Activated CD4-positive, alpha-beta T cell treated with anti-CD3 and anti-CD28 coated beads, Interleukin-2, amount 10 ng/mL, durations not matched to agents 7 days and 5 days (primary cell): ENCODE results near the gene SLC25A24. TPM values are rescaled to one million over a fixed set of nuclear protein-coding genes. Genes with fewer than 3 reads are reported as not detected.
"Not testable (repeated sequence)": the region's sequence is repeated elsewhere in the genome, so short reads cannot be mapped to it uniquely, and the experiment has no call there.

ENCODE experiments used
- CTCF ChIA-PET: fragments of 350-600 bp; sonication (Branson Sonifier 250); formaldehyde crosslinking; loops from one replicate; lab custom pipeline; 2021; ENCODE audit warnings: antibody characterized with exemption; lab: Charles Lee
- POLR2A ChIA-PET: fragments of 350-600 bp; sonication (Branson Sonifier 250); formaldehyde crosslinking; loops from one replicate; lab custom pipeline; 2021; ENCODE audit warnings: antibody characterized with exemption; lab: Charles Lee
- DNase-seq: peaks from one replicate; pipeline ENCODE4 v3.0.0-alpha.2; 2020
- H3K27ac Mint-ChIP-seq: one replicate; pipeline ENCODE4 v1.8.0; 2021; ENCODE audit warnings: mild to moderate bottlenecking, moderate library complexity, mixed read lengths
- H3K27me3 Mint-ChIP-seq: one replicate; pipeline ENCODE4 v1.8.0; 2021; ENCODE audit warnings: mixed read lengths
- H3K36me3 Mint-ChIP-seq: one replicate; pipeline ENCODE4 v1.8.0; 2021; ENCODE audit warnings: low read depth, mixed read lengths
- H3K4me1 Mint-ChIP-seq: one replicate; pipeline ENCODE4 v1.8.0; 2021; ENCODE audit warnings: mixed read lengths
- H3K4me3 Mint-ChIP-seq: one replicate; pipeline ENCODE4 v1.8.0; 2021; ENCODE audit warnings: mild to moderate bottlenecking, moderate library complexity, mixed read lengths
- H3K9me3 Mint-ChIP-seq: one replicate; pipeline ENCODE4 v1.8.0; 2021; ENCODE audit warnings: mixed read lengths
- total RNA-seq, 2 experiments: library from RNA; stranded (reverse); gene quantifications; one replicate each; pipeline ENCODE4 v1.2.3, GENCODE V29; 2021

Gene SLC25A24
- total RNA-seq, 2 experiments from 2014 or later: 30.5 to 32.1 TPM

DNA sequence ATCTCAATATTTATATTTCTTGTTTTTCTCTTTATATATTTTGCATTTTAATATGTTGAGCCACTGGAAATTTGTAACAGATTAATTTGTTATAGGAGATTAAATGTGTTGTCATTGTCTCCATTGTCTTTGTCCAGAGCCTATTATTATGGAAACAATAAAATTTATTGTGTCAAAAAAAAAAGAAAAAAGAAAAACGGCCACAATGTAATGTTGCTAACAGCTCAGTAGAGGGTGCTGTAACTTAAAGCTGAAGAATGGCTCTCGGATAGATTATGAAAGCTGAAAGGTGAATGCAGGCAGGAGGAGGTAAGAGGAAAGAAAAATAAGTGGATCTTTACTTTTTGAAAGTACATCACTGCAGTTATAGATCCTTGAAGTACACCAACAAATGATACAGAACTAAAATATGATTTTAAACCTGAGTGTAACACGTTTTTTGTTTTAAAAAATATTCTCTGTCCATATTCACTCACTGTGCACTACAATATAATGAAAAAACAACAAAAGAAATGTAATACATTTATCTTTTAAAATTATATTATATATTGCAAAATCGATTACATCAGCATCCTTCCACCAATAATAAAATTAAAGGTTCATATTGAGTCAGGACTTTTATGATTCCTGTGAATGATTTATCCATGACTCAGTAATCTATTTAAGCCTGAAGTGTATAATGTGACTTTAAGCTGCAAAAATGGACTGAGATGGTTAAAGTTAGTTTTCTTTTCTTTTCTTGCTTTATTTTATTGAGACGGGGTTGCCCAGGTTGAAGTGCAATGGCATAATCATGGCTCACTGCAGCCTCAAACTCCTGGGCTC lies 14.7 kb upstream of the SLC25A24 start:
- H3K9me3 Mint-ChIP-seq, H3K36me3 Mint-ChIP-seq, CTCF ChIA-PET, H3K4me1 Mint-ChIP-seq, H3K27ac Mint-ChIP-seq, H3K4me3 Mint-ChIP-seq, POLR2A ChIA-PET, DNase-seq: not testable (repeated sequence)
- peaks cover 27% of the 10 kb centered on the region for H3K27me3 Mint-ChIP-seq

DNA sequence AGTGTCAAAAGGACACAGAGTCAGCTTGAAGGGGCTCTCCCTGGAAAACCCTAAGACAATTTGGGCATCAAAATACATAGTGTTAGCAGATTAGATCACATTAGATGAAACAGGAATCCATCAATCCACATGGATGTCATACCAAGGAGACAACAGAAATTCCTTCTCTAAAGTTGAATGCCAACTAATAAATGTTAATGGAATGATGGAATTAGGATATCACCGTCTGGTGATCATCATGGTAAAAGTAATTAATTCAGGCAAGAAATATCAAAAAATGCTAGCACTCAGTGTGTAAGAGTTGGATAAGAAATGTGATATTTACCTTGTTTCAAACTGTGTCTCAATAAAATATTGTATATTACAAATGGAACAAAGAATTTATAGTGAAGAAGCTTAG lies 10.9 kb upstream of the SLC25A24 start:
- Mint-ChIP-seq H3K4me3 (no peak overlapping the region), H3K36me3 (no peaks in the 10 kb centered on the region), H3K27me3 (peaks cover 51% of the 10 kb centered on the region), H3K4me1 (peaks cover 8% of the 10 kb centered on the region), H3K27ac (no peak overlapping the region), H3K9me3 (no peaks in the 10 kb centered on the region)
- DNase-seq: no peak
- CTCF ChIA-PET: no interaction called here
- POLR2A ChIA-PET: no interaction called here

DNA sequence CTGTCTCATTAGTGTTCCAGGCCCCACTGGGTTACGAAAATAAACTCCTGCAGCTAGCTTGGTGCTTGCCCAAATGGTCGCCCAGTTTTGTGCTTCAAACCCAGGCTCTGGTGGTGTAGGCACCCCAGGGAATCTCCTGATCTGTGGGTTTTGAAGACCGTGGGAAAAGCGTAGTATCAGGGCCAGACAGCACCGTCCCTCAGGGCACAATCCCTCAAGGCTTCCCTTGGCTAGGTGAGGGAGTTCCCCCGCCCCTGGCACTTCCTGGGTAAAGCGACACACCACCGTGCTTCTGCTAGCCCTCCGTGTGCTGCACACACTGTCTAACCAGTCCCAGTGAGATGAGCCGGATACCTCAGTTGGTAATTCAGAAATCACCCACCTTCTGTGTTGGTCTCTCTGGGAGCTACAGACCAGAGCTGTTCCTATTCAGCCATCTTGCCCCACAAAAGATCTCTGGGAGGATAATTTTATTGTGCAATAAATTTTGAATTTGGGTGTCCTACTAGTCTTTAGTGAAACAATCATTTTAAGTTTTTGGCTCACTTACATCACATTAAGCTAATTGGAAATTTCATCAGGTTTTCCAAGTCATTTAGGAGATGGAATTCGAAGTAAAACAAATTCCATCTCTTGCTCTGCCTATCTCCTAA lies 9.4 kb upstream of the SLC25A24 start:
- ChIA-PET POLR2A (interaction anchor here (0.6 kb wide), 2 partner anchors 9 to 16 kb away, joined by 3 to 8 read pairs; partner anchors contain the start of gene SLC25A24), CTCF (no interaction called here)
- Mint-ChIP-seq H3K9me3 (peaks cover 2% of the 10 kb centered on the region), H3K4me3 (no peak overlapping the region), H3K27me3 (peaks cover 64% of the 10 kb centered on the region), H3K27ac (no peak overlapping the region), H3K36me3 (no peaks in the 10 kb centered on the region), H3K4me1 (peaks cover 8% of the 10 kb centered on the region)
- DNase-seq: no peak

DNA sequence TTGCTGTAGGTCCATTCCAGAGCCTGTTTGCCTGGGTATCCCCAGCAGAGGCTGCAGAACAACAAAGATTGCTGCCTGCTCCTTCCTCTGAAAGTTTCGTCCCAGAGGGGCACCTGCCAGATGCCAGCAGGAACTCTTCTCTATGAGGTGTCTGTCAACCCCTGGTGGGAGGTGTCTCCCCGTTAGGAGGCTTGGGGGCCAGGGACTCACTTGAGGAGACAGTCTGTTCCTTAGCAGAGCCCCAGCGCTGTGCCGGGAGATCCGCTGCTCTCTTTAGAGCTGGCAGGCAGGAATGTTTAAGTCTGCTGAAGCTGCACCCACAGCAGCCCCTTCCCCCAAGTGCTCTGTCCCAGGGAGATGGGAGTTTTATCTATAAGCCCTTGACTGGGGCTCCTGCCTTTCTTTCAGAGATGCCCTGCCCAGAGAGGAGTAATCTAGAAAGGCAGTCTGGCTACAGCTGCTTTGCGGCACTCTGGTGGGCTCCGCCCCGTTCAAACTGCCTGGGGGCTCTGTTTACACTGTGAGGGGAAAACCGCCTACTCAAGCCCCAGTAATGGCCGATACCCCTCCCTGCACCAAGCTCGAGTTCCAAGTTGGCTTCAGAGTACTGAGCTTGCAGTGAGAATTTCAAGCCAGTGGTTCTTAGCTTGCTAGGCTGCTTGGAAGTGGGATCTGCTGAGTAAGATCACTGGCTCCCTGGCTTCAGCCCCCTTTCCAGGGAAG lies 8.7 kb upstream of the SLC25A24 start:
- Mint-ChIP-seq H3K27ac (no peak overlapping the region), H3K4me1 (peaks cover 10% of the 10 kb centered on the region), H3K9me3 (peaks cover 2% of the 10 kb centered on the region), H3K27me3 (peaks cover 69% of the 10 kb centered on the region), H3K4me3 (no peak overlapping the region), H3K36me3 (peaks cover 4% of the 10 kb centered on the region)
- POLR2A ChIA-PET: interaction anchor here (0.6 kb wide), 2 partner anchors 9 to 17 kb away, joined by 3 to 8 read pairs; partner anchors contain the start of gene SLC25A24
- DNase-seq: no peak
- CTCF ChIA-PET: no interaction called here

DNA sequence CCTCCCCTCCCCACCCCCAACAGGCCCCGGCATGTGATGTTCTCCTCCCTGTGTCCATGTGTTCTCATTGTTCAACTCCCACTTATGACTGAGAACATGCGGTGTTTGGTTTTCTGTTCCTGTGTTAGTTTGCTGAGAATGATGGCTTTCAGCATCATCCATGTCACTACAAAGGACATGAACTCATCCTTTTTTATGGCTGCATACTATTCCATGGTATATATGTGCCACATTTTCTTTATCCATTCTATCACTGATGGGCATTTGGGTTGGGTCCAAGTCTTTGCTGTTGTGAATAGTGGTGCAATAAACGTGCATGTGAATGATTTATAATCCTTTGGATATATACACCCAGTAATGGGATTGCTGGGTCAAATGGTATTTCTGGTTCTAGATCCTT lies 3.4 kb upstream of the SLC25A24 start:
- H3K4me3 Mint-ChIP-seq, CTCF ChIA-PET, H3K9me3 Mint-ChIP-seq, POLR2A ChIA-PET, H3K27ac Mint-ChIP-seq, H3K36me3 Mint-ChIP-seq, DNase-seq: not testable (repeated sequence)
- peaks cover 24% of the 10 kb centered on the region for H3K4me1 Mint-ChIP-seq
- peaks cover 53% of the 10 kb centered on the region for H3K27me3 Mint-ChIP-seq

DNA sequence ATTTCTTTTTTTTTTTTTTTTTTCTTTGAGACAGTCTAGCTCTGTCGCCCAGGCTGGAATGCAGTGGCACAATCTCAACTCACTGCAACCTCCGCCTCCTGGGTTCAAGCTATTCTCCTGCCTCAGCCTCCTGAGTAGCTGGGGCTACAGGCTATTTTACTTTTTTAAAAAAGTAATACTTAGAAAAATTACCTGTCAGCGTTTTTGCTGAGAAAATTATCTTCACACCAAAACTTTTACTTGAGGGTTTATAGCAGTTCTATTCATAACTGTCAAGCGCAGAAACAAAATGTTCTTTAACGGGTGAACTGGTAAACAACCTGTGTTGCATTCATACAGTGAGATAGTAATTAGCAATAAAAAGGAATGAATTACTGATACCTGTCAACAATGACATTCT lies 1.5 kb upstream of the SLC25A24 start:
- H3K4me3 Mint-ChIP-seq: no peak overlapping the region

DNA sequence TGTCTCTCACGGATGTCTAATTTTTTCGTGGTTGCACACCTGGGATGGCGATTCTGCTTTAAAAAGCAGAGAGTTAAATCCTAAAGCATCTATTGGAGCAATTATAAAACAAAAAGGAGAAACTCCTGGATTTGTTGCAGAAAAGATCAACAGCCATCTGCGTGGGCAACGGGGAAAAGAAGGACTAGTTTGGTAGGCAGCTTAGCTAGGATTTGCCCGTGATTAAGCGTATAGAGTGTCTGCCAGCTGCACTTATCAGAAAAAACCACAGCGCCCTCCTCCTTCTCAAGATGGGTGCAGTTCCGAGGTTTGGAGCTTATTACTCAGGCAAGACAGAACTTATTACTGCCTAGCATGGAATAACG lies 526 bp upstream of the SLC25A24 start:
- peak overlapping the region; percentile 87 for H3K4me3 Mint-ChIP-seq
- H3K4me1 Mint-ChIP-seq: peaks cover 40% of the 10 kb centered on the region
- POLR2A ChIA-PET: interaction anchor here (0.6 kb wide), 1 partner anchor 9 kb away, joined by 3 read pairs; no protein-coding TSS in a partner anchor
- peaks cover 35% of the 10 kb centered on the region for H3K36me3 Mint-ChIP-seq
- H3K27ac Mint-ChIP-seq: peak overlapping the region; percentile 92
- CTCF ChIA-PET: interaction anchor here (1.2 to 1.7 kb wide), 3 partner anchors 75 to 359 kb away, joined by 3 to 6 read pairs (median 3); partner anchors contain the start of gene EEIG2
- DNase-seq: peak; percentile 56
- peaks cover 2% of the 10 kb centered on the region for H3K9me3 Mint-ChIP-seq
- H3K27me3 Mint-ChIP-seq: peaks cover 25% of the 10 kb centered on the region

More for the DNA sequence above, 1.5 kb upstream of the SLC25A24 start:
- Mint-ChIP-seq H3K4me1 (peaks cover 39% of the 10 kb centered on the region), H3K9me3 (peaks cover 2% of the 10 kb centered on the region), H3K36me3 (peaks cover 27% of the 10 kb centered on the region), H3K27ac (no peak overlapping the region), H3K27me3 (peaks cover 34% of the 10 kb centered on the region)
- ChIA-PET POLR2A (no interaction called here), CTCF (interaction anchor here (1.7 kb wide), 1 partner anchor 358 kb away, joined by 6 read pairs; the partner anchor contains the start of gene EEIG2)
- DNase-seq: no peak

DNA sequence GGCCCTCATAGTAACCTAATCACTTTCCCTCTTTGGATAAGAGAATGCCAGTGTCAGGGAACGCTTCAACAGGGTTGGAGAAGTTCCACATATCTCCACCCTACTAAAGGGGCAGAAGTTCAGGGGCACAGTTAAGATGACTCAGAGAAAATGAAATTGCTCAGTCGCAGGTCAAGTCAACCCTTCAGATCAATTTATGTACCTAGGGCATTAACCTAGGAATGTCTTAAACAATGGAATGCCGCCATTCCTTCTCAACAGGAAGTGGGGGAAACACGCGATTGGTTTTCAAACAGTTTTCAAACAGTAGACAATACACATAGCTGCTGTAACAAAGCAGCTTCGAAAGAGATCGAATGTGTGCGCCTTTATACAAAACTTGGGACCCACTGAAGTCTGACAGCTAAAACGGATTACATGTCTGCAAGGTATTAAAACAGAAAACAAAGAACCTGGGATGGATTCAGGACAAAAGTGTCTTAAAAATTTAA lies 897 bp downstream of the SLC25A24 start:
- ChIA-PET POLR2A (no interaction called here), CTCF (no interaction called here)
- Mint-ChIP-seq H3K27me3 (peaks cover 13% of the 10 kb centered on the region), H3K27ac (peak overlapping the region; percentile 89), H3K4me1 (peaks cover 40% of the 10 kb centered on the region), H3K9me3 (peaks cover 1% of the 10 kb centered on the region), H3K4me3 (peak overlapping the region; percentile 87), H3K36me3 (peaks cover 48% of the 10 kb centered on the region)
- no peak for DNase-seq

DNA sequence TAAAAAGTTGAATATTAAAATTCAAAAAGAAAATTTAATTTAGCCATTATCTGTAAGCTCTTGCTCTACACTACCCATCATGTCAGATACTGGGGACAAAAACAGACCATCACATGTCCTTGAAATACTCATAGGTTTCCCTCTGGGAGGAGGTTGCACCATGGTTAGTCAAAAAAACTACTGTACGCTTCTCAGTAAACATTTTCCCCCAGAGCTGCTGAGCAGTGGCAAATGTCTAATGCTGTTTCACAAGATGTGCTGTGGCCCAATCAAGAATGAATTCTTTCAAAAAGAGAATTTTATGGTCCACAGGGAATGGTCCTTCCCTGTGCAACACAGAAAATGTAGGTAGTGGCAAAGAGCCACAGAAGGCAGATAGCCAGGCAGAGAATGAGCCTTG lies 6.1 kb downstream of the SLC25A24 start:
- Mint-ChIP-seq H3K27ac (no peak overlapping the region), H3K36me3 (peaks cover 83% of the 10 kb centered on the region), H3K4me3 (no peak overlapping the region), H3K9me3 (peaks cover 26% of the 10 kb centered on the region), H3K4me1 (peaks cover 35% of the 10 kb centered on the region), H3K27me3 (no peaks in the 10 kb centered on the region)
- ChIA-PET CTCF (no interaction called here), POLR2A (interaction anchor here (0.6 kb wide), 1 partner anchor 156 kb away, joined by 5 read pairs; no protein-coding TSS in a partner anchor)
- no peak for DNase-seq

DNA sequence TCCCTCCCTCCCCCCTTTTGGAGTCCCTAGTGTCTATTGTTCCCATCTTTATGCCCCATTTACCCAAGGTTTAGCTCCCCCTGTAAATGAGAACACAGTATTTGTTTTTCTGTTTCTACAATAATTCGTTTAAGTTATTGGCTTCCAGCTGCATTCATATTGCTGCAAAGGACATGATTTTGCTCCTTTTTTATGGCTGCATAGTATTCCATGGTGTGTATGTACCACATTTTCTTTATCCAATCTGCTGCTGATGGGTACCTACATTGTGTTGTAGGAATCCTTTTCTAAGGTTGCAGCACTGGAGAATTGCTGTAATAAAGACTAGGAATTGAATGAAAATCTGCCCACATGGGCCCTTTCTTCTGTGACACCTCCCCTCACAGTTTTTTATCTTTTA lies 6.8 kb downstream of the SLC25A24 start:
- CTCF ChIA-PET: no interaction called here
- Mint-ChIP-seq H3K27ac (no peak overlapping the region), H3K9me3 (peaks cover 26% of the 10 kb centered on the region), H3K4me3 (no peak overlapping the region), H3K27me3 (no peaks in the 10 kb centered on the region), H3K4me1 (peaks cover 28% of the 10 kb centered on the region), H3K36me3 (peaks cover 82% of the 10 kb centered on the region)
- POLR2A ChIA-PET: no interaction called here
- DNase-seq: no peak

DNA sequence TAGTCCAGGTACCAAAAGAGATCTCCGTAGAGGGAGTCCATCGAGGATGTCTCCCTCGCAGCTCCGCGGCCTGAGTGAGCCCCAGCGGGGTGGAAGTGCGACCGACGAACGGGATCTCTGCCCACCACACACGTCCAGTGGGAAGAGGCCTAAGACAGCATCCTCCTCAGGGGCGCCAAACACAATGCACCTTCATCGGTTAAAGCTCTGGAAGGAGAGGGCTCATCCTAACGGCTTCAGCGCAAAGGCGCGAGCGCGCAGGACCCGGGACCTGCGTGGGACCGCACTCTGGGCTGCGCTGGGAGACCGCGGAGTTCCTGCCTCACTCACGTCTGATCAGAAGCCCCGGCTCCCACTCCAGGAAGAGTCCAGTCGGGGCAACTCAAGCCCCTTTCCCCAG lies 7.6 kb downstream of the SLC25A24 start:
- H3K27me3 Mint-ChIP-seq: no peaks in the 10 kb centered on the region
- H3K36me3 Mint-ChIP-seq: peaks cover 78% of the 10 kb centered on the region
- no peak for DNase-seq
- H3K4me1 Mint-ChIP-seq: peaks cover 20% of the 10 kb centered on the region
- H3K27ac Mint-ChIP-seq: no peak overlapping the region
- POLR2A ChIA-PET: no interaction called here
- H3K9me3 Mint-ChIP-seq: peaks cover 29% of the 10 kb centered on the region
- CTCF ChIA-PET: no interaction called here
- H3K4me3 Mint-ChIP-seq: no peak overlapping the region

DNA sequence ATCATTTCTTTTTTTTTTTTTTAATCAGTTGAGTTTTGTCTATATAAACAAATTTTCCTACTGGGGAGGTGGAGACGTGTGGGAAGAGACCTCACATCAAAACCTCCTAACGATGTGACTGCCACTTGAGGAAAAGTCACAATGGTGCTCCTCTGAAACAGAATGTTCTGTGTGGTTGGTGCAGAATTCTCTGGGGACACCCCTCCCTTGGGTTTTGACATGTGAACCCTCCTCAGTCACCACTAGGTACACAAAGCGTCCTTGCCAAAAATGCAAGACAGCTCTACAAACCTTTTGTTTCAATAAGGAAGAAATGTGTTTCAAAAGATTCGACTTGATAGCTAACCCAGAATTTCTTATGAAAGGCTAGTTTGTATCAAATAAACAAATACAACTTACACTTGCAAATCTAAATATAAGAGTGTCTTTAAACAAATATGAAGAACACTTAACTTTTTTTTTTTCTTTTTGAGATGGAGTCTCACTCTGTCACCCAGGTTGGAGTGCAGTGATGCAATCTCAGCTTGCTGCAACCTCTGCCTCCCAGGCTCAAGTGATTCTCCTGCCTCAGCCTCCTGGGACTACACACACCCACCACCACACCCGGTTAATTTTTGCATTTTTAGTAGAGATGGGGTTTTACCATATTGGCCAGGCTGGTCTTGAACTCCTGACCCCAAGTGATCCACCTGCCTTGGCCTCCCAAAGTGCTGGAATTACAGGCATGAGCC lies 9.3 kb downstream of the SLC25A24 start:
- POLR2A ChIA-PET: no interaction called here
- no peak overlapping the region for H3K27ac Mint-ChIP-seq
- no peak for DNase-seq
- peaks cover 14% of the 10 kb centered on the region for H3K4me1 Mint-ChIP-seq
- H3K9me3 Mint-ChIP-seq: peaks cover 31% of the 10 kb centered on the region
- H3K4me3 Mint-ChIP-seq: no peak overlapping the region
- peaks cover 66% of the 10 kb centered on the region for H3K36me3 Mint-ChIP-seq
- no peaks in the 10 kb centered on the region for H3K27me3 Mint-ChIP-seq
- CTCF ChIA-PET: interaction anchor here (0.7 kb wide), 1 partner anchor 350 kb away, joined by 5 read pairs; no protein-coding TSS in a partner anchor
